MM.1S (cell line): ENCODE results near the gene HGS.

Experiments used
- DNase-seq: peaks from one replicate; pipeline ENCODE4 v3.0.0-alpha.2; 2015
- H2AFZ ChIP-seq: fragments of 300-600 bp; sonication (generic); 2 replicates; pipeline ENCODE4 v1.6.0; 2016; ENCODE audit warnings: antibody characterized with exemption, low read length
- H3F3A ChIP-seq: fragments of 300-600 bp; sonication (generic); 2 replicates; pipeline ENCODE4 v1.6.1; 2016; ENCODE audit warnings: mild to moderate bottlenecking, antibody characterized with exemption, low read length, moderate library complexity, mixed read lengths; ENCODE audit not compliant: insufficient read depth
- H3K27ac ChIP-seq: fragments of 300-600 bp; sonication (generic); 2 replicates; pipeline ENCODE4 v1.5.1; 2016; ENCODE audit warnings: mild to moderate bottlenecking, low read length
- H3K27me3 ChIP-seq: fragments of 300-600 bp; sonication (generic); replicated peaks from 2 replicates; pipeline ENCODE4 v1.6.0; 2016; ENCODE audit warnings: low read length; ENCODE audit not compliant: insufficient read depth
- H3K36me3 ChIP-seq: fragments of 300-600 bp; sonication (generic); replicated peaks from 2 replicates; pipeline ENCODE4 v1.6.1; 2016; ENCODE audit warnings: mild to moderate bottlenecking, low read length, mixed read lengths; ENCODE audit not compliant: insufficient read depth
- H3K4me1 ChIP-seq: fragments of 300-600 bp; sonication (generic); 2 replicates; pipeline ENCODE4 v1.6.1; 2016; ENCODE audit warnings: low read length, mixed read lengths
- H3K4me2 ChIP-seq: fragments of 300-600 bp; sonication (generic); 2 replicates; pipeline ENCODE4 v1.6.0; 2016; ENCODE audit warnings: low read depth, low read length
- H3K4me3 ChIP-seq: fragments of 300-600 bp; sonication (generic); 2 replicates; pipeline ENCODE4 v1.5.1; 2016; ENCODE audit warnings: low read length, mixed read lengths
- H3K79me2 ChIP-seq: fragments of 300-600 bp; sonication (generic); 2 replicates; pipeline ENCODE4 v1.6.1; 2016; ENCODE audit warnings: mixed run types, low read length, mixed read lengths
- H3K9ac ChIP-seq: fragments of 300-600 bp; sonication (generic); 2 replicates; pipeline ENCODE4 v1.6.1; 2016; ENCODE audit warnings: low read length, mixed read lengths
- H3K9me2 ChIP-seq: fragments of 300-600 bp; sonication (generic); replicated peaks from 2 replicates; pipeline ENCODE4 v1.6.1; 2016; ENCODE audit warnings: mild to moderate bottlenecking, low read length, mixed read lengths; ENCODE audit not compliant: insufficient read depth
- H3K9me3 ChIP-seq: fragments of 300-600 bp; sonication (generic); replicated peaks from 2 replicates; pipeline ENCODE4 v1.6.1; 2016; ENCODE audit warnings: mild to moderate bottlenecking, low read length, mixed read lengths; ENCODE audit not compliant: insufficient read depth
- H4K20me1 ChIP-seq: fragments of 300-600 bp; sonication (generic); 2 replicates; pipeline ENCODE4 v1.6.1; 2016; ENCODE audit warnings: mild to moderate bottlenecking, low read length, moderate library complexity, mixed read lengths; ENCODE audit not compliant: insufficient read depth
- CTCF ChIP-seq: fragments of 300-600 bp; sonication (generic); IDR thresholded peaks from 2 replicates; pipeline ENCODE4 v1.5.1; 2016; ENCODE audit warnings: antibody characterized with exemption, low read length, mixed read lengths
- EZH2 ChIP-seq: fragments of 300-600 bp; sonication (generic); optimal IDR thresholded peaks from 2 replicates; pipeline ENCODE3; 2017; ENCODE audit warnings: low read depth, mild to moderate bottlenecking, antibody characterized with exemption, low read length, mixed read lengths
- EZH2phosphoT487 ChIP-seq: fragments of 300-600 bp; sonication (generic); IDR thresholded peaks from 2 replicates; pipeline ENCODE4 v1.6.1; 2018; ENCODE audit warnings: antibody characterized with exemption, low read length

The HGS gene

DNA sequence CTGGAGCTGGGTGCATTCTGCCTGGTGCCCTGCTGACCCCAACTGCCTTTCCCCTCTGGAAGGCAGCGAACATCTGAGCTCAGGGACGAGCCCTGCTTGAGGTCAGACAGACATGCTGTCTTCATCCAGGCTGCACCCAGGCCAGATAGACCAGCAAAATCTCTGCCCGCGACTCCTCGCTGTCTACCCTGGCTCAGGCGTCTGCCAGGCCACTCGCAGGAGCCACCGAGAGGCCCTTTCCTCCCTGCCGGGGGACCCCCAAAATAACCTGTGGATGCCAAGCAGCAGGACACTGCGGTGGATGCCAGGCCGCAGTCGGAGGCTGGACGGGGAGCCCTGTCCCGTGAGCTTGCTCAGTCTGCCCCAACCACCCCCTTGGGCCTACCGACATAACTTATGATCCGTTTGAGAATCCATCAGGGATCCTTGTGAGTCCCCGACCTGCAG is 25.0 kb downstream of the HGS start:
- H3K27me3 ChIP-seq: no peaks in the 10 kb centered on the region
- peaks cover 55% of the 10 kb centered on the region for H3K79me2 ChIP-seq
- no peak overlapping the region for H3K4me2 ChIP-seq
- H3K9ac ChIP-seq: no peak overlapping the region
- no peaks in the 10 kb centered on the region for H3K9me3 ChIP-seq
- H3K9me2 ChIP-seq: no peaks in the 10 kb centered on the region
- no peak for TF ChIP-seq EZH2
- TF ChIP-seq CTCF: no peak
- no peak for TF ChIP-seq EZH2phosphoT487
- no peaks in the 10 kb centered on the region for H4K20me1 ChIP-seq
- H2AFZ ChIP-seq: no peak overlapping the region
- H3F3A ChIP-seq: peaks cover 24% of the 10 kb centered on the region
- no peak overlapping the region for H3K27ac ChIP-seq
- no peak for DNase-seq
- peaks cover 22% of the 10 kb centered on the region for H3K4me1 ChIP-seq
- peaks cover 18% of the 10 kb centered on the region for H3K36me3 ChIP-seq
- no peak overlapping the region for H3K4me3 ChIP-seq

DNA sequence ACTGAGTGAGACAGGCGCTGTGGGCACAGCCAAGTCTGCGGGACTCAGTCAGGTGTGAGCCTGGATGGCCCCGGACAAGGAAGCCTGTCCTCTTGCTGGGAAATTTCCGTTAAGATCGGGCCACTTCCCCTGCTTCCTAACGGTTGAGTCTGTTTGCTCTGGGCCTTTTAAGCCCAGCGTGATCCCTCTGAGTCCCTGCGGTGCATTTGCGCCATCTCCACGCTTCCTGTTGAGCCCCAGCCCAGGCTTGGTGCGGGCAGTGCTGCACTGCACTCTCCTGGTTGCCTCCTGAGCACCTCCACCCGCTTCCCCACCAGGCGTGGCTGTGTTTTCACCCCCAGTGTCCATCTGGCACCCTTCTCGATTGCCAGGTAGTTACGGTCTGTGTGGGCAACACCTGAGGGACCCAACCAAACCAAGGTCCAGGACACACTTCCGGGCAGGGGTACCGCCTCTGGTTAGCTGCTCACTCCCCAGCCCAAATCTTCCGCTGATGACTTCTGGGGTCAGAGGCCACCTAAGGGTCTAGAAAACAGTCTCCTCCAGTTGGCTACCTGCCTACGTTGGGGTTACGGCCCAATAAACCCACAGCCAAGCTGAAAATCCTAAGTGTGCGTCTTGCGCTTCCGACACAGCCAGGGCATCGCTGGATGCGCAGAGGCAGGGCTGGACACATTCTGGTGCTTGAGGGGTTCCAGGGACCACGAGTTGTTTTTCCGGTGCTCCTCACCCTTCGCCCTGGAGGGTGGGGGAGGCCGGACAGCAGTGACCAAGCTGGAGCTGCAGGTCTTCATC is 26.9 kb downstream of the HGS start:
- peak overlapping the region; percentile 58; the same call in 1 of the 2 replicates for H3K27ac ChIP-seq
- peak overlapping the region; percentile 89 for H3K4me2 ChIP-seq
- no peaks in the 10 kb centered on the region for H3K9me3 ChIP-seq
- peaks cover 24% of the 10 kb centered on the region for H3F3A ChIP-seq
- no peaks in the 10 kb centered on the region for H4K20me1 ChIP-seq
- H3K36me3 ChIP-seq: peaks cover 14% of the 10 kb centered on the region
- peak overlapping the region; percentile 53; the same call in 1 of the 2 replicates for H3K9ac ChIP-seq
- peaks cover 53% of the 10 kb centered on the region for H3K79me2 ChIP-seq
- peak overlapping the region; percentile 49 for H3K4me3 ChIP-seq
- H3K4me1 ChIP-seq: peaks cover 17% of the 10 kb centered on the region
- no peak overlapping the region for H2AFZ ChIP-seq
- no peaks in the 10 kb centered on the region for H3K9me2 ChIP-seq
- no peaks in the 10 kb centered on the region for H3K27me3 ChIP-seq
- no peak for DNase-seq
- TF ChIP-seq EZH2 (no peak), EZH2phosphoT487 (no peak), CTCF (no peak)

DNA sequence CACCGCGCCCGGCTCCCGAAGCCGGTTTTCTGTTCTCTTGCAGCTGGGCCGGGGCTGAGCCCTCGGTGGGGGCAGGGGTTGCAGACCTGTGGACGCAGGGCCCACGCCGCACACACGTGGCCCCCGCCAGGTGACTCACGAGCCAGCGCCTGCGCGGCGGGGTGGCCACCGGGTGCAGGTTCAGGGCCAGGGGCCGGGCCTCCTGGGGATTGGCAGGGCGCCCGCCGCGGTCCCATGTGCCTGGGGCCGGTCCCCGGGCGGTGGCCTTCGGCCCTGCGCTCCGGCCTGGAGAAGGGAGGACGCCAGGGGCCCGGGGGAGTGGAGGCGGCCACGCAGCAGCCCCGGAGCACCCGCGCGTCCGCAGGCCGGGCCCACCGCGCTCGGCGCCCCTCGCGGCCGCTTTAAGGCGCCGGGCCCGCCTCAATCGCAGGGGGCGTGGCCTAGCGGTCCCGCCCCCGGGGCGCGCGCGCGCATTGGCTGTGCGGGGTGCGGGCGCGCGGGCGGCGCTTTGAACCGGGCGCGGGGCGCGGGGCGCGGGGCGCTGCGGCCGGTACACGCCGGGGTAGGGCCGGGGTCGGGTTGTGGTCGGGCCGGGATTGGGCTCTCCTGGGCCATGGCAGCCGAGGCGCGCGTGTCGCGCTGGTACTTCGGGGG is 28.1 kb downstream of the HGS start, which contains the start of gene SLC25A10:
Gene SLC25A10 (plus strand): TSS at position 471 of the 654 bp plus-strand sequence. CDS start 143 bp downstream, at position 614.
- peaks cover 17% of the 10 kb centered on the region for H3K4me1 ChIP-seq
- peak within 1 kb of the TSS; percentile 92 for H3K4me2 ChIP-seq
- H2AFZ ChIP-seq: 0 out of 2 replicates have a peak within 1 kb of the TSS, but pooled peaks have one; percentile 35
- peak within 1 kb of the TSS; percentile 97 for H3K4me3 ChIP-seq
- no peaks in the 10 kb centered on the region for H3K27me3 ChIP-seq
- peaks cover 24% of the 10 kb centered on the region for H3F3A ChIP-seq
- no peaks in the 10 kb centered on the region for H4K20me1 ChIP-seq
- DNase-seq: peak; percentile 94
- H3K79me2 ChIP-seq: peaks cover 43% of the 10 kb centered on the region
- peak within 1 kb of the TSS; percentile 83 for H3K9ac ChIP-seq
- peak within 1 kb of the TSS; percentile 58 for H3K27ac ChIP-seq
- H3K9me2 ChIP-seq: no peaks in the 10 kb centered on the region
- TF ChIP-seq CTCF: no peak
- TF ChIP-seq EZH2: no peak
- peaks cover 5% of the 10 kb centered on the region; the same call in 1 of the 2 replicates for H3K36me3 ChIP-seq
- H3K9me3 ChIP-seq: no peaks in the 10 kb centered on the region
